Sigmoid colon (tissue), 4 donors: ENCODE results near the gene FAR2.

Experiments used
- EP300 ChIP-seq, 4 donors: sonication (generic); formaldehyde crosslinking; IDR thresholded peaks; one replicate each; pipeline ENCODE4 v1.6.1; 2017; ENCODE audit warnings: antibody characterized with exemption in 4 of 4
- POLR2AphosphoS5 ChIP-seq, 4 donors: sonication (generic); formaldehyde crosslinking; IDR thresholded peaks; one replicate each; pipeline ENCODE4 v1.6.1; 2017; ENCODE audit warnings: antibody characterized with exemption in 4 of 4
- TF ChIP-seq, protein P1 (sequence below), 4 experiments: fragments of 450-650 bp in 3 of 4; fragments of 200-600 bp in 1 of 4; IDR thresholded peaks; one replicate each; pipeline ENCODE4 v1.5.1; 2016 to 2019; ENCODE audit warnings: antibody characterized with exemption in 4 of 4, mild to moderate bottlenecking in 3 of 4, moderate library complexity in 2 of 4

DNA sequence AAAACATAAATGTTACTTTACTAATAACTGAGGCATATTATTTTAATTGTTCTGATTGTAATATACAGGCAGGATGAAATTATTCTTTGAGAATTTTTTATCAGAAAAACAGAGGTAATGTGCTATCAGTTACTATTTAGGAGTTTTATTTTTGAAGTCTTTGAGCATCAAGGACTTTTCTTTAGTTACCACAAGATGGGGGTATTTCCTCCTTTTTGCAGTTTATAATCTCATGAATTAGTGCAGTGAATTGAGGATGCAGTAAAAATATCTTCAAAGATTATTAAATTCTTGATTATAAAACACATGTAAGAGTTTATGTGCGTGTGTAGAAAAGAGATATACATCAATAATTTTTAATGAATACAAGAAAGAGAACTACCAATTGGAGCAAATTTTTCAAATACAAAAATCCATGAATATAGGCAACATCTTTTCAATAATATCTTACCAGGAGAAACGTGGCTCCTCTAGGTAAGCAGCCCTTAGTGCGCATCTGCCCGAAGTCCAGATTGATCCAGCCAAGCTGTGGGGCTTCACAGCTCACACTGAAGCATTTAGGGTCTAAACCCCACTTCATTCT is 160.3 kb downstream of the FAR2 start:
- TF ChIP-seq, protein P1, sequence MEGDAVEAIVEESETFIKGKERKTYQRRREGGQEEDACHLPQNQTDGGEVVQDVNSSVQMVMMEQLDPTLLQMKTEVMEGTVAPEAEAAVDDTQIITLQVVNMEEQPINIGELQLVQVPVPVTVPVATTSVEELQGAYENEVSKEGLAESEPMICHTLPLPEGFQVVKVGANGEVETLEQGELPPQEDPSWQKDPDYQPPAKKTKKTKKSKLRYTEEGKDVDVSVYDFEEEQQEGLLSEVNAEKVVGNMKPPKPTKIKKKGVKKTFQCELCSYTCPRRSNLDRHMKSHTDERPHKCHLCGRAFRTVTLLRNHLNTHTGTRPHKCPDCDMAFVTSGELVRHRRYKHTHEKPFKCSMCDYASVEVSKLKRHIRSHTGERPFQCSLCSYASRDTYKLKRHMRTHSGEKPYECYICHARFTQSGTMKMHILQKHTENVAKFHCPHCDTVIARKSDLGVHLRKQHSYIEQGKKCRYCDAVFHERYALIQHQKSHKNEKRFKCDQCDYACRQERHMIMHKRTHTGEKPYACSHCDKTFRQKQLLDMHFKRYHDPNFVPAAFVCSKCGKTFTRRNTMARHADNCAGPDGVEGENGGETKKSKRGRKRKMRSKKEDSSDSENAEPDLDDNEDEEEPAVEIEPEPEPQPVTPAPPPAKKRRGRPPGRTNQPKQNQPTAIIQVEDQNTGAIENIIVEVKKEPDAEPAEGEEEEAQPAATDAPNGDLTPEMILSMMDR (IDR thresholded peaks at IDR 0.05) = no peak
- TF ChIP-seq POLR2AphosphoS5 (IDR thresholded peaks at IDR 0.05) (no peak), EP300 (IDR thresholded peaks at IDR 0.05) (no peak)
